ENCODE results near the gene TFAP2D. TPM values are rescaled to one million over a fixed set of nuclear protein-coding genes. Genes with fewer than 3 reads are reported as not detected.
A peak's percentile ranks its signal among the peaks of the same experiment; 100 is the strongest.

Gene TFAP2D
- total RNA-seq, 1 donor from 2014 or later = not detected

DNA sequence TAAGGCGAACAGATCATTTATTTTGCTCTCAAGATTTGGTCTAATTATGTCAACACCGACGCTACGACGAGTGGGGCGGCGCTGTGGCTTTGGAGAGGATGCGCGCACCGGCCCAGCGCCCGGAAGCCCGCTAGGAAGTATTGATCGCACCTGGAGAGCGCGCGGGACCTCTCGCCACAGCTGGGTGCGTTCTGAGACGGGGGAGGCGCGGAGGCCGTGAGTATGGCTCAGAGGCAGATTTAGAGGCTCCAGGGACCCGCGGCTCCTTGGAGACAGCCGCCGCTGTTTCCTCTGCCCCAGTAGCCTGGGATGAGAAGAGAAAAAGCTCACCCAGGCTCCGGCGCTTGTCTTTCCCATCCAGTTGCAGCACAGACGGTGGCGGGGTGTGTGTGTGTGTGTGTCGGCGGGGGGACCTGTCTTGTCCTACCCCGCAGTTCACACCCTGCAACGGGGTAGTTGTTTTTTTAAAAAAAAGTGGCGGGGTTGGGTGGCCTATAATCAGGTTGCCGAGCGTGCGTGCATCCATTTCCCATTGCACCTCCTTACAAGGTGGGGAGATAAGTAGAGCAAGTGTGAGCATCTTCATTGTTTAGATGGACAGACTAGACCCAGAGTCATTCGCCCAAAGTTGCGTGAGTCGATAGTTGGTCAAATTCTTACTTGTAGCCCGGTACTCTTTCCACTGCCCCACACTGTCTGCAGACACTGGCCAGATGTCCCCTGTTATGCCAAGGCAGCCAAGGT is 11.2 kb downstream of the TFAP2D start:
- Histone ChIP-seq H4K20me1 (ENCODE audit: low read depth) (peaks cover 54% of the 10 kb centered on the region), H3K9me3 (ENCODE audit: low read depth) (no peaks in the 10 kb centered on the region), H3K4me3 (peak overlapping the region; percentile 27), H3K4me2 (peak overlapping the region; percentile 69), H3F3A (ENCODE audit: low read depth) (peaks cover 4% of the 10 kb centered on the region), H3K79me2 (ENCODE audit: low read depth) (no peaks in the 10 kb centered on the region), H2AFZ (replicated peaks) (no peak overlapping the region), H3K27me3 (peaks cover 100% of the 10 kb centered on the region), H3K4me1 (peaks cover 4% of the 10 kb centered on the region), H3K36me3 (no peaks in the 10 kb centered on the region), H3K27ac (no peak overlapping the region), H3K9ac (no peak overlapping the region)
- Mint-ChIP-seq H3K36me3 (no peaks in the 10 kb centered on the region), H3K4me3 (peak overlapping the region; percentile 33), H3K27ac (no peak overlapping the region), H3K27me3 (ENCODE audit: insufficient read depth, low read depth) (peaks cover 84% of the 10 kb centered on the region), H3K4me1 (peaks cover 2% of the 10 kb centered on the region), H3K9me3 (peaks cover 3% of the 10 kb centered on the region)
- DNase-seq (ENCODE audit: low spot score) = peak; percentile 55
- TF ChIP-seq EZH2phosphoT487 (IDR thresholded peaks at IDR 0.05) (peak; percentile 94), EZH2 (IDR thresholded peaks at IDR 0.05) (peak; percentile 95)
- TF ChIP-seq, protein P1, sequence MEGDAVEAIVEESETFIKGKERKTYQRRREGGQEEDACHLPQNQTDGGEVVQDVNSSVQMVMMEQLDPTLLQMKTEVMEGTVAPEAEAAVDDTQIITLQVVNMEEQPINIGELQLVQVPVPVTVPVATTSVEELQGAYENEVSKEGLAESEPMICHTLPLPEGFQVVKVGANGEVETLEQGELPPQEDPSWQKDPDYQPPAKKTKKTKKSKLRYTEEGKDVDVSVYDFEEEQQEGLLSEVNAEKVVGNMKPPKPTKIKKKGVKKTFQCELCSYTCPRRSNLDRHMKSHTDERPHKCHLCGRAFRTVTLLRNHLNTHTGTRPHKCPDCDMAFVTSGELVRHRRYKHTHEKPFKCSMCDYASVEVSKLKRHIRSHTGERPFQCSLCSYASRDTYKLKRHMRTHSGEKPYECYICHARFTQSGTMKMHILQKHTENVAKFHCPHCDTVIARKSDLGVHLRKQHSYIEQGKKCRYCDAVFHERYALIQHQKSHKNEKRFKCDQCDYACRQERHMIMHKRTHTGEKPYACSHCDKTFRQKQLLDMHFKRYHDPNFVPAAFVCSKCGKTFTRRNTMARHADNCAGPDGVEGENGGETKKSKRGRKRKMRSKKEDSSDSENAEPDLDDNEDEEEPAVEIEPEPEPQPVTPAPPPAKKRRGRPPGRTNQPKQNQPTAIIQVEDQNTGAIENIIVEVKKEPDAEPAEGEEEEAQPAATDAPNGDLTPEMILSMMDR (IDR thresholded peaks at IDR 0.05) = peak; percentile 7

DNA sequence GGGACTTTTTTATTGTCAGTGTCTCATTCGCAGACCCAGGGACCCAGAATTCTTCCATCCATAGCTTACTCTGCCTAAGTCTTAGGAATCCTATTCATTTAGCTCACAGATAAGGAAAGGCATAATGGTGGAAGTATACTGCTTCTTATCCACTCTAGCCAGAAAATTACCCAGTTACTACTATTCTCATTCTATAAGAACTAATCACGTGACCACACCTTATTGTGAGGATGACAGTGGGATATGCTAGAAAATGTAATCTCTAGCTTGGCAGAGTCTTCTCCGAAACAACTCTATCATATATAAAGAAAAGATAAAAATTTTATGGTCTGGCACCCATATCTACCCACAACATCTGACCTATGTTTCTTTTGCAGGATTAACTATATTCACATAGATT is 21.2 kb downstream of the TFAP2D start:
- H2AFZ ChIP-seq (replicated peaks) = no peak overlapping the region

DNA sequence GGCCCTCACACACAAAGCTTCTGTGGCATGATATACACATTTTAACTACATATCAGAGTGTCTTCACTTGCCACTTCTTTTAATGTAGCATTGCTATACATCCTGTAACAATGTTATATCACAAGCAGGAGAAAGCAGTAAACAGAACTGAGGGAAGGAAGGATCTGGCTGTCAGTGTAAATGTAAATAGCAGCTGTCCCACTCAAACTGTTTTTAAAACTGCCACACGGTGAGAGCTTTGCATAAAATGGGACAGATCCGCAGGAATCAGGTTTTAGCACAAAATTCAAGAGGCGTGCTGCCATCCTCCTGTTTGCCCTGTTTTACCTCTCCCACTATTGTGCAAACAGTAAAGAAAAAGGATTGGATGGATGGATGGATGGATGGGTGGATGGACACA is 28.8 kb downstream of the TFAP2D start:
- H3K4me3 Mint-ChIP-seq = no peak overlapping the region
- no peaks in the 10 kb centered on the region for H3K36me3 Mint-ChIP-seq
- H3K27me3 Mint-ChIP-seq (ENCODE audit: insufficient read depth, low read depth) = peaks cover 3% of the 10 kb centered on the region
- H3K4me2 ChIP-seq = no peak overlapping the region
- TF ChIP-seq, protein P1 (IDR thresholded peaks at IDR 0.05) = no peak
- TF ChIP-seq EZH2 (IDR thresholded peaks at IDR 0.05) (no peak), EZH2phosphoT487 (IDR thresholded peaks at IDR 0.05) (no peak)
- no peaks in the 10 kb centered on the region for H3K4me1 Mint-ChIP-seq
- H3K27me3 ChIP-seq = peaks cover 36% of the 10 kb centered on the region
- H3F3A ChIP-seq (ENCODE audit: low read depth) = no peaks in the 10 kb centered on the region
- no peaks in the 10 kb centered on the region for H3K9me3 Mint-ChIP-seq
- H3K9me3 ChIP-seq (ENCODE audit: low read depth) = no peaks in the 10 kb centered on the region
- H3K4me3 ChIP-seq = no peak overlapping the region
- DNase-seq (ENCODE audit: low spot score) = no peak
- H3K27ac ChIP-seq = no peak overlapping the region
- no peaks in the 10 kb centered on the region for H3K79me2 ChIP-seq (ENCODE audit: low read depth)
- no peak overlapping the region for H3K27ac Mint-ChIP-seq
- no peaks in the 10 kb centered on the region for H4K20me1 ChIP-seq (ENCODE audit: low read depth)
- H3K36me3 ChIP-seq = no peaks in the 10 kb centered on the region
- H3K4me1 ChIP-seq = no peaks in the 10 kb centered on the region
- H3K9ac ChIP-seq = no peak overlapping the region
- H2AFZ ChIP-seq (replicated peaks) = no peak overlapping the region

More for the DNA sequence above, 21.2 kb downstream of the TFAP2D start:
- no peak overlapping the region for H3K4me3 Mint-ChIP-seq
- H3K36me3 Mint-ChIP-seq = no peaks in the 10 kb centered on the region
- no peak overlapping the region for H3K4me2 ChIP-seq
- no peak overlapping the region for H3K4me3 ChIP-seq
- H3K9ac ChIP-seq = no peak overlapping the region
- H3K27me3 Mint-ChIP-seq (ENCODE audit: insufficient read depth, low read depth) = peaks cover 5% of the 10 kb centered on the region
- H3K9me3 Mint-ChIP-seq = no peaks in the 10 kb centered on the region
- no peak for DNase-seq (ENCODE audit: low spot score)
- no peaks in the 10 kb centered on the region for H3K9me3 ChIP-seq (ENCODE audit: low read depth)
- no peak for TF ChIP-seq EZH2 (IDR thresholded peaks at IDR 0.05)
- TF ChIP-seq, protein P1 (IDR thresholded peaks at IDR 0.05) = no peak
- TF ChIP-seq EZH2phosphoT487 (IDR thresholded peaks at IDR 0.05) = no peak
- no peak overlapping the region for H3K27ac Mint-ChIP-seq
- no peaks in the 10 kb centered on the region for H3K79me2 ChIP-seq (ENCODE audit: low read depth)
- no peaks in the 10 kb centered on the region for H4K20me1 ChIP-seq (ENCODE audit: low read depth)
- H3K4me1 ChIP-seq = no peaks in the 10 kb centered on the region
- H3K27ac ChIP-seq = no peak overlapping the region
- no peaks in the 10 kb centered on the region for H3K36me3 ChIP-seq
- H3F3A ChIP-seq (ENCODE audit: low read depth) = no peaks in the 10 kb centered on the region
- no peaks in the 10 kb centered on the region for H3K4me1 Mint-ChIP-seq
- peaks cover 72% of the 10 kb centered on the region for H3K27me3 ChIP-seq

All from neural progenitor cell (in vitro differentiated cells).